Measurements from ENCODE around the gene DSCAM.

Gene DSCAM, protein sequence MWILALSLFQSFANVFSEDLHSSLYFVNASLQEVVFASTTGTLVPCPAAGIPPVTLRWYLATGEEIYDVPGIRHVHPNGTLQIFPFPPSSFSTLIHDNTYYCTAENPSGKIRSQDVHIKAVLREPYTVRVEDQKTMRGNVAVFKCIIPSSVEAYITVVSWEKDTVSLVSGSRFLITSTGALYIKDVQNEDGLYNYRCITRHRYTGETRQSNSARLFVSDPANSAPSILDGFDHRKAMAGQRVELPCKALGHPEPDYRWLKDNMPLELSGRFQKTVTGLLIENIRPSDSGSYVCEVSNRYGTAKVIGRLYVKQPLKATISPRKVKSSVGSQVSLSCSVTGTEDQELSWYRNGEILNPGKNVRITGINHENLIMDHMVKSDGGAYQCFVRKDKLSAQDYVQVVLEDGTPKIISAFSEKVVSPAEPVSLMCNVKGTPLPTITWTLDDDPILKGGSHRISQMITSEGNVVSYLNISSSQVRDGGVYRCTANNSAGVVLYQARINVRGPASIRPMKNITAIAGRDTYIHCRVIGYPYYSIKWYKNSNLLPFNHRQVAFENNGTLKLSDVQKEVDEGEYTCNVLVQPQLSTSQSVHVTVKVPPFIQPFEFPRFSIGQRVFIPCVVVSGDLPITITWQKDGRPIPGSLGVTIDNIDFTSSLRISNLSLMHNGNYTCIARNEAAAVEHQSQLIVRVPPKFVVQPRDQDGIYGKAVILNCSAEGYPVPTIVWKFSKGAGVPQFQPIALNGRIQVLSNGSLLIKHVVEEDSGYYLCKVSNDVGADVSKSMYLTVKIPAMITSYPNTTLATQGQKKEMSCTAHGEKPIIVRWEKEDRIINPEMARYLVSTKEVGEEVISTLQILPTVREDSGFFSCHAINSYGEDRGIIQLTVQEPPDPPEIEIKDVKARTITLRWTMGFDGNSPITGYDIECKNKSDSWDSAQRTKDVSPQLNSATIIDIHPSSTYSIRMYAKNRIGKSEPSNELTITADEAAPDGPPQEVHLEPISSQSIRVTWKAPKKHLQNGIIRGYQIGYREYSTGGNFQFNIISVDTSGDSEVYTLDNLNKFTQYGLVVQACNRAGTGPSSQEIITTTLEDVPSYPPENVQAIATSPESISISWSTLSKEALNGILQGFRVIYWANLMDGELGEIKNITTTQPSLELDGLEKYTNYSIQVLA (N-terminal part only)

DNA sequence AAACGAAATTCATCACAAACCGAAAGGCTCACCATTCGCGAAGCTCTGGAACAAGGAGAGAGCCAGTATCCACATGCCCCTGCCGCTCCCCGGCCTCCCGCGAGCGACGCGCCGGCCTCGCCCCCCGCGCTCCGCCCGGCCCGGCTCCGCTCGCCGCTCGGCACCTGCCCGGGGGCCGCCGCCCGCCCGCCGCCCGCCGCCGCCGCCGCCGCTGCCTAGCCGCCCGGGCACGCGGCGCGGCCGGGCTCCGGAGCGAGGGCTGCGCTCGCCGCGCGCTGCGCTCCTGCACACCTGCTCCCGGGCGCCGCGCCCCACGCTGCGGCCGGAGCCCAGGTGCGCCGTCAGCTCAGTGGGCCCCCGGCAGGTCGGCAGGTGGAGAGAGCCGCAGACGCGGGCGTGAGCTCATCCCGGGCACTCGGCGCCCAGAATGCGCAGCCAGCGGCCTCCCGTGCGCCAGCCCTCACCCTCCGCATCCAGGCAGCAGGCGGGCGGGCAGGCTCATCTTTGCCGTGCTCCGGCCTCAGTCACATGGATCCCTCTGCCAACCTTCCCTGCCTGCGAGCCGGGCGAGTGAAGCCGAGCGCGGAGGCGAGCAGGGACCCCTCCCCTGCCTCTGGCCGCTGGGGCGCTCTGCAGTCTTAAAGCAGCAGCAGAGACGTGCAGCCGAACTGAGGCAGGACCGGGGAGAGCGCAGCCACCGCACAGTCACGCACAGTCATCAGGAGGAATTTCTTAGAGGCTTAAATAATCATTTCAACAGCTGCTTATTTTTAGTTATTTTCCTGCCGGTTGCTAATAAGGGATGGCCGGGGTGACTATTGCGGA, at the start of gene DSCAM:
Gene DSCAM, minus strand, starts transcription at position 572 of the 825 bp plus-strand sequence. Its CDS starts 497 bp downstream, at position 75.
- TF ChIP-seq, protein P1, sequence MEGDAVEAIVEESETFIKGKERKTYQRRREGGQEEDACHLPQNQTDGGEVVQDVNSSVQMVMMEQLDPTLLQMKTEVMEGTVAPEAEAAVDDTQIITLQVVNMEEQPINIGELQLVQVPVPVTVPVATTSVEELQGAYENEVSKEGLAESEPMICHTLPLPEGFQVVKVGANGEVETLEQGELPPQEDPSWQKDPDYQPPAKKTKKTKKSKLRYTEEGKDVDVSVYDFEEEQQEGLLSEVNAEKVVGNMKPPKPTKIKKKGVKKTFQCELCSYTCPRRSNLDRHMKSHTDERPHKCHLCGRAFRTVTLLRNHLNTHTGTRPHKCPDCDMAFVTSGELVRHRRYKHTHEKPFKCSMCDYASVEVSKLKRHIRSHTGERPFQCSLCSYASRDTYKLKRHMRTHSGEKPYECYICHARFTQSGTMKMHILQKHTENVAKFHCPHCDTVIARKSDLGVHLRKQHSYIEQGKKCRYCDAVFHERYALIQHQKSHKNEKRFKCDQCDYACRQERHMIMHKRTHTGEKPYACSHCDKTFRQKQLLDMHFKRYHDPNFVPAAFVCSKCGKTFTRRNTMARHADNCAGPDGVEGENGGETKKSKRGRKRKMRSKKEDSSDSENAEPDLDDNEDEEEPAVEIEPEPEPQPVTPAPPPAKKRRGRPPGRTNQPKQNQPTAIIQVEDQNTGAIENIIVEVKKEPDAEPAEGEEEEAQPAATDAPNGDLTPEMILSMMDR (IDR thresholded peaks at IDR 0.05): no peak

DNA sequence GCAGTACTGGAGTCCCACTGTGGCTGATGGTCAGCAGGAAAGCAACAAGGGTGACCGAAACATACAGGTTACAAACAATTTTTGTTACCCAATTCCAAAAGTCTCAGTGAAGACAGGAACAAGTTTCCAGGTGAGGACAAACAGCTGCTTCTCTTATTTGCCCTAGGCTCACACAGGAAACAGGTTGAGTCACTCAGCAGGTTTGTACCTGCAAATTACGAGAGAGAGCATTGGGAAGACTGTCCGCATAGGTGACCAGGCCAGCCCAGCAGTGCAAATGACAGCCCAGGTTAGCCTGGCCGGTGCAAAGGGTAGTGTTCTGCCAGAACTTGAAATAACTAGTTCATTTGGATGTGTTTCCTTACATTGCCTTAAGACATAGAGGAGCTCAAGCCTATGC, 40.0 kb upstream of the DSCAM start:
- TF ChIP-seq, protein P1 (IDR thresholded peaks at IDR 0.05): no peak

- TF ChIP-seq, protein P1 (IDR thresholded peaks at IDR 0.05): no peak
Measured at GRCh38 chr21:40886006-40886405, 39.0 kb upstream of the DSCAM start.

DNA sequence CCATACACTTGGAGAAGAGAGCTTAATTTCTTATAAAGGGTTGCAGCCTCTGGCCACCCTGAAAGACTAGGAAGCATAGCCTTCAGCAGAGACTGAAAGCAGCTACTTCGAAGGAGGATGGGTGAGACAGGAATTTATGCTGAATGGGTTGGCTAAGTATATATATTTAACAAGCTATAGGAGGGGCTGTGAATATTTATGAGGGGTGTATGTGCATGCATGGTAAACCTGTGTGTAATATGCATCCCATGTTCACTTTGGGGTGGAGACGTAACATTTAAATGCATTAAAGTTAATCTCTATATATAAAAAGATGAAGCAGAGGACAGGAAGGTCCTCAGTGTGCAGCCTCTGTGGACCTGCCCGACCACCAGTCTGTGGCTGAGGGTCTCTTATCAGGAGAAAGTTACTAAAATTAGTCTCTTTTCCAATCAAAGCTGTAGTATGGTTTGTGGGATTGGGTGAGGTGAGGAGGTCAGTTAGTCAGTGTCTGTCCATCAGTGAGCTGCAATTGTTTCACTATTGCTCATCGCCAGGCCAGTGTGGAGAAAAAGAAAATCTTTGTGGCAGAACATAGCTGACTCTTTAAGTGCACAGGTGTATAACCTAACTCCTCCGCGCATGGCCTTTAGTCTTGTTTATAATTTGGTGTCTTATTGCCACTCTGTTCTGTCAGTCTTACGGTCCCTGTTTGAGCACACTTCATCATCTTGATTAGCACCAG, 35.4 kb upstream of the DSCAM start:
- TF ChIP-seq, protein P1 (IDR thresholded peaks at IDR 0.05): no peak

DNA sequence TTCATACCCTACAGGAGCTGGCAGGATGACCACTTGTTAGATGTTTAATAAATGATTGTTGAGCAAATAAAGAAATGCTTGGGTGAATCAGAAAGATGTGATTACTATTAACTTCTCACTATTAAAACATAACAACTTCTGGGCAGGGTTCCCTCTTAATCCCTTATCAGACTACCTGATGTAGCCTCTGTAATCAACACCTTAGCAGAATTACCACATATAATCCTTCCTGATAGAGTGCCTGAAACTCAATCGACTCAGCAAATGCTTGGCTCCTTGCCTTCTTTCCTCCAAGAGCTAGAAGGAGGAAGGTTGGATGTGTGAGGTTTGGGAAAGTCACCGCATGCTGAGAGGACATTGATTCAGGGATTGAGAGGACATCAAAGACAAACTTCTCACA, 34.8 kb upstream of the DSCAM start:
- TF ChIP-seq, protein P1 (IDR thresholded peaks at IDR 0.05): no peak

- TF ChIP-seq, protein P1 (IDR thresholded peaks at IDR 0.05): no peak
Measured at GRCh38 chr21:40871099-40871498, 24.1 kb upstream of the DSCAM start.
